ENCODE data around the gene COMP.

The COMP gene

GRCh38 chr19:18782559-18783225 is 8.4 kb downstream of the COMP start:
- ATAC-seq = no peak
- DNase-seq = no peak

GRCh38 chr19:18781885-18782527 is 9.1 kb downstream of the COMP start:
- ATAC-seq (no peak), DNase-seq (no peak)

- DNase-seq (no peak), ATAC-seq (no peak)
Observed at GRCh38 chr19:18781047-18781600, 10.0 kb downstream of the COMP start.

GRCh38 chr19:18780631-18781030 is 10.5 kb downstream of the COMP start:
- DNase-seq (peak; percentile 19), ATAC-seq (no peak)

GRCh38 chr19:18780081-18780480 is 11.0 kb downstream of the COMP start:
- DNase-seq (no peak), ATAC-seq (no peak)

- DNase-seq (no peak), ATAC-seq (no peak)
Observed at GRCh38 chr19:18778826-18779495, 12.1 kb downstream of the COMP start.

- ATAC-seq (no peak), DNase-seq (no peak)
Observed at GRCh38 chr19:18778076-18778389, 13.1 kb downstream of the COMP start.

GRCh38 chr19:18777301-18778075 is 13.6 kb downstream of the COMP start:
- DNase-seq (no peak), ATAC-seq (no peak)

- no peak for DNase-seq
Observed at GRCh38 chr19:18776736-18777135, 14.4 kb downstream of the COMP start.

GRCh38 chr19:18776288-18776594 is 14.9 kb downstream of the COMP start:
- DNase-seq = no peak
- ATAC-seq = no peak

More at GRCh38 chr19:18776736-18777135, 14.4 kb downstream of the COMP start:
- ATAC-seq = no peak

GRCh38 chr19:18775586-18776287 is 15.4 kb downstream of the COMP start:
- ATAC-seq (no peak), DNase-seq (no peak)

GRCh38 chr19:18774782-18775444 is 16.2 kb downstream of the COMP start:
- ATAC-seq = no peak

GRCh38 chr19:18774107-18774506 is 17.0 kb downstream of the COMP start:
- ATAC-seq = no peak

More at GRCh38 chr19:18774782-18775444, 16.2 kb downstream of the COMP start:
- no peak for DNase-seq

GRCh38 chr19:18773682-18774081 is 17.4 kb downstream of the COMP start:
- ATAC-seq (no peak), DNase-seq (no peak)

More at GRCh38 chr19:18774107-18774506, 17.0 kb downstream of the COMP start:
- no peak for DNase-seq

- DNase-seq (no peak), ATAC-seq (no peak)
Observed at GRCh38 chr19:18772620-18773587, 18.2 kb downstream of the COMP start.

- ATAC-seq (no peak), DNase-seq (no peak)
Observed at GRCh38 chr19:18771328-18772242, 19.5 kb downstream of the COMP start.

GRCh38 chr19:18770663-18771327 is 20.3 kb downstream of the COMP start:
- no peak for ATAC-seq
- DNase-seq = no peak

- no peak for DNase-seq
- ATAC-seq = no peak
Observed at GRCh38 chr19:18769989-18770528, 21.0 kb downstream of the COMP start.

Measured in stimulated activated naive CD8-positive, alpha-beta T cell treated with anti-CD3 and anti-CD28 coated beads, Interleukin-15, Interleukin-2, amounts not matched to agents 100 U/mL and 50 U/mL, for 24 hours (primary cell).